GM12892 (cell line): ENCODE results near the gene ADAMTSL2.

Source experiments
- DNase-seq: peaks from one replicate; pipeline ENCODE4 v3.0.0; 2011; ENCODE audit not compliant: insufficient read length
- FAIRE-seq: peaks from 2 replicates; lab custom pipeline; 2011; peaks lifted over from hg19 to GRCh38; lab: Jason Lieb, UNC
- POLR2A ChIP-seq: IDR thresholded peaks from 2 replicates; pipeline ENCODE4 v1.6.1; 2011; ENCODE audit warnings: low read depth, low read length, control low read depth
- POLR2AphosphoS5 ChIP-seq: IDR thresholded peaks from 2 replicates; pipeline ENCODE4 v1.6.1; 2011; ENCODE audit warnings: low read depth, low read length, control low read depth
- TAF1 ChIP-seq: IDR thresholded peaks from 2 replicates; pipeline ENCODE4 v1.6.1; 2011; ENCODE audit warnings: low read depth, mild to moderate bottlenecking, control low read depth, low read length, borderline replicate concordance

The ADAMTSL2 gene

DNA sequence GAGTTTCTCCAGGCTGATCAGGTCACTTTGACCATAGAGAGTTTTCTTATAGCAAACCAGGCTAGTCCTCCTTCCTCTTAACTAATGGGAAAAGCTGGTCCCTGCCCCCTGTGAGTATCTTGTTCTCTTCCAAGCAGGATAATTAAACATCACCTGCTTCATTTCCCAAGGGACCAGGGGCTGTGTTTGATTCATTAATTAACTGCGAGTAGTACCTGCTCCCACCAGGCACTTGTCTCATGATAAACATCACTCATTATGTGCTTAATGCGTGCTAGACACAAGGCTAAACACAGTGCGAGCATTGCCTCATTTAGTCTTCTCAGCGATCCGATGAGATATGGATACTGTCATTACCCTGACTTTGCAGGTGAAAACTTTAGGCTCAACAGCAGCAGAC, 76.3 kb downstream of the ADAMTSL2 start:
- DNase-seq (no peak), FAIRE-seq (no peak)
- TF ChIP-seq TAF1, result no peak
- no peak for TF ChIP-seq POLR2A
- no peak for TF ChIP-seq POLR2AphosphoS5

DNA sequence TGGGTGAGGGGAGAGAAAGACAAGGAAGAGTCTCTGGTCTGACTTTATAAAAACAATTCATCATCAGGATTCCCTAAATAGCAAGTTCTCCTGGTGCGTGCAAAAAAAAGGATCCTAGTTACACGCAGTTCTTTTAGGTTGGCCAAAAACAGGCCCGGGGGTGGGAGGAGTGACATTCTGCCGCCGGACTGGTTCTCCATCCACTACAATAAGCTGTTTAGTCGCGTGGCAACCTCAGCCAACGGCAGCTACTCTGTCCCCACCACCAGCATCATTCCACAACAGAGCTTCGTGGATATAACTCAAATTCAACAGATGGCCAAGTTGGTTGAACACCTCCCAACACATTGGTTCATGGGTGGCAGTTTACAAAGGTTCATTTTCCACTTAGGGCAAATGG, 77.5 kb downstream of the ADAMTSL2 start:
- TF ChIP-seq TAF1 (no peak), POLR2AphosphoS5 (no peak), POLR2A (no peak)
- FAIRE-seq (no peak), DNase-seq (no peak)

DNA sequence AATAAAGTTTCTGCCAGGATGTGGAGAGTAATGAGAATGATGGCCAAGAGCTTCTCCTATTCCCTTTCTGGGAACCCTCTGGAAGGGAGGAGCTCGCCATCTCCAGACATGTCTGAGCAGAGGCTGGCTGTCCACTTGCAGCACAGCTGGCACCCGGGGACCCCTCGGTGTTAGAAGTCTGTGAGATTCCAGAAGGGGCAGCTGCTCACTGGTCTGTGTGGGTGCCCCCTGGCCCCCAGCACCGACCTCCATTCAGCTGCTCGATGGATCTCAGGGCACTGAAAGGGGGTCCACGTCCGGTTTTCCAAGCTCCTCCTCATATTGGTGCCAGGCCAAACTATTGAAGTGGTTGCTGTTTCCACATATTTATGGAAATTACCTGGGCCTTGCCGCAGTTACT, 78.3 kb downstream of the ADAMTSL2 start:
- no peak for DNase-seq
- no peak for FAIRE-seq
- no peak for TF ChIP-seq TAF1
- TF ChIP-seq POLR2AphosphoS5, result no peak
- TF ChIP-seq POLR2A, result no peak

DNA sequence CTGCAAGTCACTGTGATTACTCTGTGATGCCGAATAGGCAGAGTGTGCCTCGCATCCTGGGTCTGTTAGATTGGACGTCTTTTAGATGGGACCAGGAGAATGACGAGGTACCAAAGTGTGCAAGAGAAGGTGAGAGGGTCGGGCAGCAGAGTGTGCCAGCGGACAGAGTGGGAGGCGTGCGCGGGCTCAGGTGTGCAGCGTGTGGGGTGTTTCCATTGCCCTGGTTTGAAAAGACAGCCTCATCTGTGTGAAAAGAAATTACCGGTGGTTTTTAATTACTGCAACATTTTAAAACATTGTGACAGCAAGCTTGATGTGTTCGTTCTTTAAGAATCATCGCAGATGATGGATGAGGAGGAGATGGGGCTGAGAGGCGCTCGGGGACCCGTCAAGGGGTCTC, 78.9 kb downstream of the ADAMTSL2 start:
- no peak for DNase-seq
- FAIRE-seq, result no peak
- TF ChIP-seq TAF1, result no peak

DNA sequence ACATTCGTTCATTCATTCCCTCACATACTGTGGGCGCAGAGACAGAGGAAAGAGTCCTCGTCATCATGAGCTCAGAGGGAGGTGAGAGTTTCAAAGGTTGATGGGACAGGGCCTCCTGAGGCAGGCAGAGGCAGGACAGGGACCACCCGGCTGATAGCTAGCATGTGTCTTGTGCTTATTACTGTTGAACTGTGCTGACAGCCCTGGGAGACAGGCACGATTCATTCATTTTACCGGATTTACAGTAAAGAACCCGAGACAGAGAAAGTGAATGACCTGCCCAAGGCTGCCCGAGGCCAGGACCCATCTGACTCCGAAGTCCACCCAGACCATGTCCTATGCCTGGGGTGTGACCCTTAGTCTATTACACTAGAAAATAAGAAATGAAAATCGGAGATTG, 79.6 kb downstream of the ADAMTSL2 start:
- DNase-seq, result no peak
- no peak for TF ChIP-seq POLR2AphosphoS5
- no peak for TF ChIP-seq TAF1
- no peak for TF ChIP-seq POLR2A
- FAIRE-seq, result no peak

DNA sequence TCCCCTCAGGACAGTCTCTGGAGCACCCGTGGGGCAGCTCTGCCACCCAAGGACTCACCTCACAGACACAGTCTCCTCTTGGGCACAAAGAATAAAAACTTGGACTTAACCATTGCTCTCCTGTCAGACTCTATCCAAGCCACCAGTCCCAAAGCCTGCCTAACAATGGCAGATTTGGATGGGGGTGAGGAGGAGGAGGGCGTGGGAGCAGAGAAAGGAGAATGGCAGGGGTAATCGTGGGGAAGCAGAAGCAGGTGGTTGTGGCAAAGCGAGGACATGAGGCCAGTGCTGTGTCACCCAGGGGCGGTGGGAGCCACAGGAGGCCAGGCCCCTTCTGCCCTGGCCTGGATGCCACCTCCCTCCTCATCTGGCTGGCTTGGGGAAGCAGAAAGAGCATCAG, 80.2 kb downstream of the ADAMTSL2 start:
- DNase-seq, result no peak
- no peak for TF ChIP-seq POLR2A
- TF ChIP-seq POLR2AphosphoS5, result no peak
- TF ChIP-seq TAF1, result no peak
- no peak for FAIRE-seq

DNA sequence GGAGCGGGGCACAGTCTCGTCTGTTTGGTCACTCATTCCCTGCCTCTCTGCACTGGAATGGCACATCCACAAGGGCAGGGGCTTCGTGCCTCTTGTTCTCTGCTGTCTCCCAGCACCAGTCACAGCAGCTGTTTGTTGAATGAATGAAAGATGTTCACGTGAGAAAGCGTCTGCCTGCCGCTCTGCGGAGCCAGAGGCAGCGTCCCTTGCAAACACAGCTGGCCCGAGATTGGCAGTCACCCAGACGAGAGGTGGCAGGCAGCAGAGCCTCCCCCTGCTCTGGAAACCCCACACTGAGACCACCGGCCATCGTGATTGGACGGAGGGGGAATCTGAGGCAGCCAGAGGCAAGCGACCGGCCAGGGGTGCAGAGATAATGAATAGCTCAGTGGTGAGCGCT, 80.7 kb downstream of the ADAMTSL2 start:
- TF ChIP-seq TAF1 (no peak), POLR2AphosphoS5 (no peak), POLR2A (no peak)
- FAIRE-seq, result no peak
- no peak for DNase-seq

DNA sequence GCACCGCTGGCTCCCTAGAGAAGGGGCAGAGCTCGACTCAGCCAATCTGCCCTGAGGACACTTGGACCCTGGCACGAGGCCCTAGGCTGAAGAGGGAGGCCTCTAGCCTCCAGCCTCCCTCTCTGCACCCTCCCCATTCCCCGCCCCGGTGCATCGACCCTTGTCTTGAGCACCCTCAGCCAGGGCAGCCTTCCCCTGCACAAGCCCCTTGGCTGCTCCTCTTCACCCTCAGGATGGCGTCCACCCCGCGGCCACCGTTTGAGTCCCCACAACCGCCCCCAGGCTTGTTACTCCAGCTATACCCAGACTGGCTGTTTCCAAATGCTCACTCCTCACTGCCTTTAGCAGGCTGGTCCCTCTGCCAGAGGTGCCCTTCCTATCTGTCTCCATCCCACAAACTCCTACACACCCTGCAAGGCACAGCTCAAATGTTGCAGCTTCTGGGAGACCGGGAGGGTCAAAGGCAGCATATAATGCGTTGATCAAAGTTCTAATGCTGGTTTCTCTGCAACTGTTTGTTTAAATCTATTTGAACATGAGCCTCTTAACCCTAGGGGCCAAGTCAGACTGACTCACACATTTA, 81.2 kb downstream of the ADAMTSL2 start:
- no peak for TF ChIP-seq POLR2AphosphoS5
- no peak for TF ChIP-seq TAF1
- TF ChIP-seq POLR2A, result no peak
- FAIRE-seq (no peak), DNase-seq (no peak)

DNA sequence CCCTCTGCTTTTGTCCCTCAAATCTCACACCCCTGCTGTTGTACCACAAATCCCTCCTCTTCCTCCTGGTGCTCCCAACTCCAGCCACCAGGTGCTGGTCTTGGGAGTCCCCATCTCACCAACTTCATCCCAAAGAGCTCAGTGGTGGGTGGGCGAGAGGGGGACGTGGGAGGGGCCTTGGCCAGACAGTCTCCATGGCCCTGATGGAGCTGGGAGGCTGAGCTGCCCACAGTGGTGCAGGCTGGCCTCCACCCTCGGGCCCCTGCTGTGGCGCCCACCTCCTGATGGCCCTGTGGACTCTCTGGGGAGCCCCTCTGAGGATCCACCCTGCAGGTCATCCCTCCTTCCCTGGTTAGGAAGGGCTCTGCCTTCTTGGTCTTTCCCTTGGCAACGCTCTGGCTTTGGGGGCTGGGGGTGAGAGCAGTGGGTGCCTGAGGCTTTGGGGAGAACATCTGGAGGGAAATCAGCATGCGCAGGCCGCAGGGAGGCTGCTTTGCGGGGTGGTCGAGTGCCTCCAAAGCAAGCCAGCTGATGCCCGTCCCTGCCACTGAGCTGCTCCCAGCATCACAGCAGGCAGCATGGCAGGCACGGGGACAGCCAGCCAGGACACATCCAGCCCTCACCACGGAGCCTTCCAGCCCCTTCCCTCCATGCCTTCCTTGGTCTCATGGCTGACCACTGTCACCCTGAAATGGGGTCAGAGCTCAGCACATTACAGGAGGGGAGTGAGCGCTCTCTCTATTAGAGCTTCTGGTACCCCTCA, 82.3 kb downstream of the ADAMTSL2 start:
- DNase-seq (no peak), FAIRE-seq (no peak)
- no peak for TF ChIP-seq TAF1
- no peak for TF ChIP-seq POLR2AphosphoS5

DNA sequence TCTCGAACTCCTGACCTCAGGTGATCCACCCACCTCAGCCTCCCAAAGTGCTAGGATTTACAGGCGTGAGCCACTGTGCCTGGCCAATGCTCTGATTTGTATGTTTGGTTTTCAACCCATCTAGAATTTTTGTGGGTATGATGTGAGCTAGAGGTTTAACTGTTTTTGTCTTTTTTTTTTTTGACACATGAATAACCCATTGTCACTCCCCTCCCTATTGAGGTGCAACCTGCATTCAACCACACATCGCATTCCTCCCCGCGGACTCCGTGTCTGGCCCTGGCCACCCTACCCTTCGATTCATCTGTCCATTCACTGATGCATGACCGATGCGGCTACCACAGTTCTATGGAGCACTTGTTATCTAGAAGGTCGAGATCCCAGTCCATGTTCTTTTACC, 84.2 kb downstream of the ADAMTSL2 start:
- TF ChIP-seq POLR2AphosphoS5 (no peak), TAF1 (no peak), POLR2A (no peak)
- DNase-seq, result no peak
- FAIRE-seq, result no peak

DNA sequence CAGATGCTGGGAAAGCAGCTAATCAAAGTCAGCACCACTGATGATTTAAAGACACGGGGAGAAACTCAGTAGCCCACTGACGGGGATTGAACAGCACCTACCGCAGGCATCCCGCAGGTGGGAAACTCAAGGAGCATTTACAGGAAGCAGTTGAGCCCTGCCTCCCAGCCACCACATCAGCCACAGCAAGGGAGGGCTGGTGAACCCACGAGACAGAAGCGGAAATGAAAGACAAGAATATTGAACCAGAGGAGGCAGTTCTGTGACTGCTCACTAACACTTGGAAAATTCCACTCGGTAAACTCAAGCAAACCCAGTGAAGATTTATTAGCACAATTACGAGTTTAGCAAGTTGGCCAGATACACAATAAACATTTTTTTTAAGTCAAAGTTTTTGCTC, 85.3 kb downstream of the ADAMTSL2 start:
- DNase-seq (no peak), FAIRE-seq (no peak)
- TF ChIP-seq POLR2A (no peak), POLR2AphosphoS5 (no peak), TAF1 (no peak)

DNA sequence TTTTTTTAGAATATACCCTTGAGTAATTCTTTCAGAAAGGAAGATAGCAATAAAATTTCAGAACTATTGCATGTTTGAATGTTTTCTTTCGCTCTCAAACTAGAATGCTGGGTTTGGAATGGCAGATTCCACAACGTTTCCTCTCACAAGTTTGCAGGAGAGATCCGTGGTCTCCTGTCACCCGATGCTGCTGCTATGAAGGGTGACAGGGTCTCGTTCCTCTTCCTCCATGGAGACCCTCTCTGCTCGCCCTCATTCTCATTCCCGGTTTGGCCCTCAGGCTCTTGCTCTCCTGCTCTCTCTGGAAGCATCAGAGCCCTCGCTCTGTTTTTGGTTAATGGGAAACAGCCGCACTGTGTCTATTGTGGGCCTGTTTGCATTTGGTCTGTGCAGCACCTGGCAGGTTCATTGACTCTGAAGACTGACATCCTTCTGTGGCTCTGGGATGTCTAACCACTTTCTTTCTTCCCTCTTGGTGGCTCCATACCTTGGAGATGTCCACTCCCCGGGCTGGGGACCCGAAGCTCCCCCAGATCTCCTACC, 87.3 kb downstream of the ADAMTSL2 start:
- no peak for FAIRE-seq
- no peak for DNase-seq
- TF ChIP-seq POLR2A (no peak), POLR2AphosphoS5 (no peak)

DNA sequence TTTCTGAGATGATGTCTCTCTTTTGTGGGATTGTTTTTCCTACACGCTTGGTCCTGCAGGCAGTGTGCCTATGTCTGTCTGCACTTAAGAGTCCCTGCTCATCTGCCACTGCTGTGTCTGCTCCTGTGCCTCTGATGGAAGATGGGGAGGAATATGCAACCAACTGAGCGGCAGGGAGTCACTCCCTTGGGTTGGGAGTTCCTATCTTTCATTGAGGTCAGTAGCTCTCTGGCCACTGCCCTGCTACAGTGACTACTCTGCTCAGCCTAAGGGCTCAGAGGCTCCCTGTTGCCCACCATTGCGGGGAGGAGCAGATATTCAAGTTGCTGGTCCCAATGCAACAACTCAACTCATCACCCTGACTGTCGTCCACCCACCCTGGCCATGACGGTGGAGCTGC, 88.1 kb downstream of the ADAMTSL2 start:
- no peak for FAIRE-seq
- no peak for DNase-seq
- TF ChIP-seq POLR2AphosphoS5 (no peak), TAF1 (no peak), POLR2A (no peak)
